K562 (cell line): ENCODE results near the gene GMDS. TPM values are rescaled to one million over a fixed set of nuclear protein-coding genes. Genes with fewer than 3 reads are reported as not detected.

Experiments
- ATAC-seq: fragments of 200-7000 bp; cut with Tn5 transposase; 3 replicates; pipeline ENCODE4 v1.9.1; 2020; ENCODE audit warnings: moderate library complexity
- BruUV-seq: library from RNA; stranded (reverse); fragments of 400-500 nt; replicated peaks from 2 replicates; lab custom pipeline; 2021; lab: Mats Ljungman, UMichigan
- CTCF ChIA-PET: fragments of 300-600 bp; formaldehyde crosslinking; extraction: SDS; loops from one replicate; lab custom pipeline; 2021; ENCODE audit warnings: low intra/inter-chr PET ratio; lab: Yijun Ruan, JAX
- POLR2A ChIA-PET: fragments of 300-600, 350-650 bp; sonication (Branson Sonifier 250); formaldehyde crosslinking; extraction: SDS; loops from one replicate; lab custom pipeline; 2021; ENCODE audit warnings: antibody characterized with exemption, inconsistent platforms; lab: Yijun Ruan, JAX
- DNase-seq, 4 experiments: peaks; one replicate each; pipeline versions ENCODE4 v3.0.0 to v3.0.0-alpha.2; 2011 to 2018; ENCODE audit warnings: low spot score in 3 of 4, mixed read lengths in 3 of 4; ENCODE audit errors: extremely low read depth in 1 of 4
- FAIRE-seq: peaks from 2 replicates; lab custom pipeline; 2011; peaks lifted over from hg19 to GRCh38; lab: Jason Lieb, UNC
- H2AFZ ChIP-seq: 2 replicates; pipeline ENCODE4 v1.6.0; 2011; ENCODE audit warnings: low read depth, low read length, control low read depth, inconsistent platforms
- H3K27ac ChIP-seq: fragments of 200-600 bp; 3 replicates; pipeline ENCODE4 v1.8.0; 2011; ENCODE audit warnings: low read depth, mild to moderate bottlenecking, control low read depth, inconsistent platforms, low read length, moderate library complexity, mixed read lengths; ENCODE audit errors: extremely low read depth
- H3K27me3 ChIP-seq, 2 experiments: fragments of 300-600 bp in 1 of 2; 2 replicates in 1 of 2; 3 replicates in 1 of 2; pipeline versions ENCODE4 v1.6.0 to v1.8.0; 2011; ENCODE audit warnings: inconsistent platforms in 2 of 2, low read length in 2 of 2, mild to moderate bottlenecking in 1 of 2, mixed read lengths in 1 of 2, moderate library complexity in 1 of 2; ENCODE audit not compliant: control insufficient read depth in 2 of 2, insufficient read depth in 2 of 2
- H3K36me3 ChIP-seq: fragments of 300-600 bp; 3 replicates; pipeline ENCODE4 v1.8.0; 2011; ENCODE audit warnings: mild to moderate bottlenecking, low read length, inconsistent platforms; ENCODE audit not compliant: control insufficient read depth, insufficient read depth
- H3K4me1 ChIP-seq, 2 experiments: fragments of 200-600 bp in 1 of 2; replicated peaks in 1 of 2; 2 replicates in 1 of 2; 3 replicates in 1 of 2; pipeline versions ENCODE4 v1.5.1 to v1.8.0; 2011; ENCODE audit warnings: inconsistent platforms in 2 of 2, low read length in 2 of 2, mild to moderate bottlenecking in 1 of 2, mixed read lengths in 1 of 2, moderate library complexity in 1 of 2; ENCODE audit not compliant: control insufficient read depth in 2 of 2, insufficient read depth in 2 of 2
- H3K4me2 ChIP-seq: 2 replicates; pipeline ENCODE4 v1.6.1; 2011; ENCODE audit warnings: low read length, control low read depth, inconsistent platforms, mixed read lengths; ENCODE audit not compliant: insufficient read depth
- H3K4me3 ChIP-seq: fragments of 200-600 bp; sonication (generic), shearing (Covaris generic); 2 replicates; pipeline ENCODE4 v1.5.1; 2016; ENCODE audit warnings: control low read depth, inconsistent platforms
- H3K79me2 ChIP-seq: fragments of 200-600 bp; 3 replicates; pipeline ENCODE4 v1.8.0; 2011; ENCODE audit warnings: low read length, inconsistent platforms; ENCODE audit not compliant: control insufficient read depth, insufficient read depth
- H3K9ac ChIP-seq, 2 experiments: 2 replicates each; pipeline versions ENCODE4 v1.6.0 to v1.6.1; 2011; ENCODE audit warnings: low read depth in 2 of 2, low read length in 2 of 2, control low read depth in 1 of 2, inconsistent platforms in 1 of 2, mild to moderate bottlenecking in 1 of 2, mixed read lengths in 1 of 2; ENCODE audit not compliant: insufficient read depth in 1 of 2
- H3K9me1 ChIP-seq: one replicate; pipeline ENCODE4 v1.6.0; 2011; ENCODE audit warnings: inconsistent platforms, mild to moderate bottlenecking, low read length, moderate library complexity; ENCODE audit not compliant: control insufficient read depth, insufficient read depth
- H3K9me3 ChIP-seq: replicated peaks from 2 replicates; pipeline ENCODE4 v1.5.1; 2011; ENCODE audit warnings: low read depth, low read length, inconsistent platforms; ENCODE audit not compliant: control insufficient read depth, insufficient read depth
- H4K20me1 ChIP-seq: replicated peaks from 2 replicates; pipeline ENCODE4 v1.6.1; 2011; ENCODE audit warnings: low read length, inconsistent platforms, mixed read lengths; ENCODE audit not compliant: control insufficient read depth, insufficient read depth
- ARHGAP35 ChIP-seq: fragments of 450-650 bp; IDR thresholded peaks from 2 replicates; pipeline ENCODE4 v1.6.1; 2018; ENCODE audit not compliant: partially characterized antibody
- CBX5 ChIP-seq: IDR thresholded peaks from 2 replicates; pipeline ENCODE4 v1.6.1; 2014; ENCODE audit warnings: low read depth, borderline replicate concordance
- CHD4 ChIP-seq: fragments of 200-600 bp; sonication (generic); IDR thresholded peaks from 3 replicates; pipeline ENCODE4 v1.6.1; 2012; ENCODE audit warnings: low read depth, mild to moderate bottlenecking, mixed read lengths, low read length, inconsistent platforms; ENCODE audit not compliant: insufficient read depth, insufficient replicate concordance, poor library complexity, severe bottlenecking
- ELF1 ChIP-seq: fragments of 200-800 bp; sonication (Bioruptor generic); IDR thresholded peaks from 2 replicates; pipeline ENCODE4 v1.6.1; 2016; ENCODE audit warnings: missing genetic modification characterization, missing compliant biosample characterization
- FOXA1 ChIP-seq: fragments of 450-650 bp; IDR thresholded peaks from 2 replicates; pipeline ENCODE4 v1.6.1; 2016; ENCODE audit warnings: mild to moderate bottlenecking, borderline replicate concordance
- KHSRP ChIP-seq: fragments of 450-650 bp; IDR thresholded peaks from 2 replicates; pipeline ENCODE4 v1.6.1; 2017
- MAZ ChIP-seq, 2 experiments: fragments of 450-650 bp in 1 of 2; sonication (generic) in 1 of 2; formaldehyde crosslinking; IDR thresholded peaks in 1 of 2; conservative IDR thresholded peaks in 1 of 2; 2 replicates each; pipeline versions ENCODE4 v1.4.0 to v1.5.0; 2020; ENCODE audit warnings: mild to moderate bottlenecking in 1 of 2, missing genetic modification reagents in 1 of 2
- MCM5 ChIP-seq: fragments of 450-650 bp; IDR thresholded peaks from 2 replicates; pipeline ENCODE4 v1.6.1; 2016; ENCODE audit warnings: low read depth
- MTA2 ChIP-seq: fragments of 450-650 bp; IDR thresholded peaks from 2 replicates; pipeline ENCODE4 v1.6.1; 2016; ENCODE audit warnings: low read depth
- NFRKB ChIP-seq: fragments of 450-650 bp; IDR thresholded peaks from 2 replicates; pipeline ENCODE4 v1.6.1; 2016; ENCODE audit warnings: low read depth
- NFXL1 ChIP-seq: fragments of 450-650 bp; formaldehyde crosslinking; IDR thresholded peaks from 2 replicates; pipeline ENCODE4 v1.4.0; 2021; ENCODE audit warnings: mild to moderate bottlenecking
- TRIM24 ChIP-seq, 2 experiments: fragments of 450-650 bp; IDR thresholded peaks; 2 replicates each; pipeline ENCODE4 v1.6.1; 2016
- ZNF121 ChIP-seq: sonication (generic); formaldehyde crosslinking; conservative IDR thresholded peaks from 2 replicates; pipeline ENCODE4 v1.8.0; 2022; ENCODE audit warnings: missing genetic modification reagents
- ZNF124 ChIP-seq: sonication (generic); formaldehyde crosslinking; IDR thresholded peaks from 2 replicates; pipeline ENCODE4 v1.8.1; 2022; ENCODE audit warnings: missing genetic modification reagents
- ZNF57 ChIP-seq: fragments of 450-650 bp; formaldehyde crosslinking; IDR thresholded peaks from 2 replicates; pipeline ENCODE4 v1.4.0; 2020; ENCODE audit warnings: mild to moderate bottlenecking, moderate library complexity
- WGBS: fragments of 100-300 bp; shearing (Covaris generic); methylation state at CpG from one replicate; pipeline ENCODE4 v1.1.6; 2016; ENCODE audit warnings: low coverage, mixed read lengths; ENCODE audit not compliant: insufficient coverage; ENCODE audit errors: missing lambda C conversion rate; 5-methylcytosine and 5-hydroxymethylcytosine counted together
- in situ Hi-C: fragments of 300-500 bp; cut with MboI; formaldehyde crosslinking; loops from 4 replicates; pipeline ENCODE4 v1.15.0; 2018; ENCODE audit warnings: inconsistent platforms, mixed read lengths
- intact Hi-C: fragments of 100-400 bp; cut with micrococcal nuclease; formaldehyde crosslinking; loops from 2 replicates; pipeline ENCODE4 v1.14.2; 2022
- polyA plus RNA-seq, 8 experiments: library from polyadenylated mRNA; depleted of rRNA in 4 of 8; stranded (reverse) in 5 of 8; unstranded in 3 of 8; fragments of >200 nt; fragmentation: Nextera tagmentation in 2 of 8; fragmentation: Illumina TruSeq in 1 of 8; extraction: Ambion mirVana in 2 of 8; extraction: Trizol in 1 of 8; gene quantifications; 2 replicates each; pipeline versions ENCODE4 v1.2.1 to v1.2.3, GENCODE V29; 2011 to 2014; ENCODE audit warnings: inconsistent platforms in 1 of 8, missing spikeins in 1 of 8
- total RNA-seq, 7 experiments: library from RNA; depleted of rRNA in 6 of 7; stranded (reverse); fragments of >200 nt in 6 of 7; fragmentation: Illumina TruSeq in 2 of 7; extraction: Trizol in 2 of 7; gene quantifications; 2 replicates each; pipeline versions ENCODE4 v1.2.1 to v1.2.3, GENCODE V29; 2011 to 2021; ENCODE audit warnings: low replicate concordance in 1 of 7
- TF ChIP-seq, protein P1 (sequence below): fragments of 250-450 bp; sonication (Bioruptor Pico); IDR thresholded peaks from 2 replicates; pipeline ENCODE4 v1.4.0; 2020

Gene GMDS
- total and polyA plus RNA-seq, 9 of the 15 experiments (the other 6 are each of a cell fraction or from before 2014, with no cell fraction given) = 0.48 to 31.8 (median 13.4) TPM

- Histone ChIP-seq H3K36me3 (no peaks in the 10 kb centered on the region), H3K79me2 (no peaks in the 10 kb centered on the region), H2AFZ (no peak overlapping the region), H3K27ac (no peak overlapping the region), H3K27me3 (peaks cover 25 to 43% of the 10 kb centered on the region in 2 experiments), H3K9me3 (no peaks in the 10 kb centered on the region), H3K4me3 (no peak overlapping the region), H3K4me1 (no peaks in the 10 kb centered on the region; a peak in 1 of 5 replicates), H4K20me1 (0 out of 2 replicates have a peak, but pooled peaks cover 3% of the 10 kb centered on the region), H3K4me2 (no peak overlapping the region), H3K9me1 (no peaks in the 10 kb centered on the region), H3K9ac (no peak overlapping the region)
- FAIRE-seq (no peak), ATAC-seq (no peak), DNase-seq (no peak)
- 5% methylated on average over 7 of the region's 7 CpGs for WGBS
- ChIA-PET POLR2A (no interaction called here), CTCF (no interaction called here)
- BruUV-seq = no TSS peak
- TF ChIP-seq NFRKB (no peak), ZNF124 (no peak), MTA2 (no peak), NFXL1 (CRISPR knock-in tag) (no peak), MCM5 (no peak), ZNF57 (no peak), CBX5 (no peak), KHSRP (no peak), CHD4 (no peak), TRIM24 (IDR thresholded peaks at IDR 0.05) (no peak), ARHGAP35 (no peak), FOXA1 (no peak), MAZ (CRISPR knock-in tag; conservative IDR thresholded peaks at IDR 0.05 in 1 of 2, IDR thresholded peaks at IDR 0.05 in 1 of 2) (no peak), ELF1 (tag) (no peak), ZNF121 (CRISPR knock-in tag) (no peak)
- TF ChIP-seq, protein P1, sequence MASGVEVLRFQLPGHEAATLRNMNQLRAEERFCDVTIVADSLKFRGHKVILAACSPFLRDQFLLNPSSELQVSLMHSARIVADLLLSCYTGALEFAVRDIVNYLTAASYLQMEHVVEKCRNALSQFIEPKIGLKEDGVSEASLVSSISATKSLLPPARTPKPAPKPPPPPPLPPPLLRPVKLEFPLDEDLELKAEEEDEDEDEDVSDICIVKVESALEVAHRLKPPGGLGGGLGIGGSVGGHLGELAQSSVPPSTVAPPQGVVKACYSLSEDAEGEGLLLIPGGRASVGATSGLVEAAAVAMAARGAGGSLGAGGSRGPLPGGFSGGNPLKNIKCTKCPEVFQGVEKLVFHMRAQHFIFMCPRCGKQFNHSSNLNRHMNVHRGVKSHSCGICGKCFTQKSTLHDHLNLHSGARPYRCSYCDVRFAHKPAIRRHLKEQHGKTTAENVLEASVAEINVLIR = no peak
- in situ Hi-C loops (no loop called here), intact Hi-C loops (no loop called here)
Observed at GRCh38 chr6:1729133-1729749, 516.2 kb downstream of the GMDS start.
